Right lobe of liver (tissue), 4 donors: Measurements from ENCODE around the gene TGM6.

Experiments used
- POLR2A ChIP-seq: fragments of 450-650 bp; IDR thresholded peaks from one replicate; pipeline ENCODE4 v1.6.1; 2017; ENCODE audit warnings: antibody characterized with exemption, mild to moderate bottlenecking
- TF ChIP-seq, protein P1 (sequence below), 4 donors: fragments of 200-600 bp in 3 of 4; fragments of 450-650 bp in 1 of 4; IDR thresholded peaks; one replicate each; pipeline versions ENCODE4 v1.5.1 to v1.8.0; 2016 to 2022; ENCODE audit warnings: antibody characterized with exemption in 4 of 4, mild to moderate bottlenecking in 2 of 4
- donor health status: DM: no; HTN: no; CAD: no.
- donor health status: DM: no; HTN: no; CAD: no.
- donor health status: DM: no; HTN: yes; CAD: no.

GRCh38 chr20:2364044-2364443 lies 16.7 kb upstream of the TGM6 start:
- TF ChIP-seq, protein P1, sequence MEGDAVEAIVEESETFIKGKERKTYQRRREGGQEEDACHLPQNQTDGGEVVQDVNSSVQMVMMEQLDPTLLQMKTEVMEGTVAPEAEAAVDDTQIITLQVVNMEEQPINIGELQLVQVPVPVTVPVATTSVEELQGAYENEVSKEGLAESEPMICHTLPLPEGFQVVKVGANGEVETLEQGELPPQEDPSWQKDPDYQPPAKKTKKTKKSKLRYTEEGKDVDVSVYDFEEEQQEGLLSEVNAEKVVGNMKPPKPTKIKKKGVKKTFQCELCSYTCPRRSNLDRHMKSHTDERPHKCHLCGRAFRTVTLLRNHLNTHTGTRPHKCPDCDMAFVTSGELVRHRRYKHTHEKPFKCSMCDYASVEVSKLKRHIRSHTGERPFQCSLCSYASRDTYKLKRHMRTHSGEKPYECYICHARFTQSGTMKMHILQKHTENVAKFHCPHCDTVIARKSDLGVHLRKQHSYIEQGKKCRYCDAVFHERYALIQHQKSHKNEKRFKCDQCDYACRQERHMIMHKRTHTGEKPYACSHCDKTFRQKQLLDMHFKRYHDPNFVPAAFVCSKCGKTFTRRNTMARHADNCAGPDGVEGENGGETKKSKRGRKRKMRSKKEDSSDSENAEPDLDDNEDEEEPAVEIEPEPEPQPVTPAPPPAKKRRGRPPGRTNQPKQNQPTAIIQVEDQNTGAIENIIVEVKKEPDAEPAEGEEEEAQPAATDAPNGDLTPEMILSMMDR (IDR thresholded peaks at IDR 0.05) = no peak
- TF ChIP-seq POLR2A = no peak
